ENCODE data around the gene PHLDB2.

Gene PHLDB2

DNA sequence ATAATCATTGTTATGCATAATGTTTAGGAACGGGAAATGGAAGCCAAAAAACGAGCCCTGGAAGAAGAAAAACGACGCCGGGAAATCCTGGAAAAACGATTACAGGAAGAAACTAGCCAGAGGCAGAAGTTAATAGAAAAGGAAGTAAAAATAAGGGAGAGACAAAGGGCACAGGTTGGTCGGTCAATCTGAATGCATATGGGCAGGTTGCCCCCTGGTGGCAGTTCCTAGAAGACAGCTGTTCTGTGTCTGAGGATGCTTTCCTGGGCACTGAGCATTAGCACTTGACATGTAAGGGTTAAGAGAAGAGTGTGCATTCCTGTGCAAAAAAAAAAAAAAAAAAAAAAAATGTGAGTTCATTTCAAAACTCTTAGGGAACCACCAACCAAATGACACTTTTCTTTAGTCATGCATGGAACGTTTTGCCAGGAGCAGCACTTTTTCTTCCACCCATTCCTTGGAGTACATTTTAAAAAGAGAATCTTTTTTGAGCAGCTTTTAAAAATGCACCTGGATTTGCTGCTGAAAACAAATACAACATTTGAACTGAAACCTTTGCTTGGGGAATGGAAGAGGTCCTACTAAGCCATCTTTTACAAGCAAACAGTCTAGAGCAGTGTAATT is 108.7 kb downstream of the PHLDB2 start:
- peak; percentile 74 for DNase-seq

DNA sequence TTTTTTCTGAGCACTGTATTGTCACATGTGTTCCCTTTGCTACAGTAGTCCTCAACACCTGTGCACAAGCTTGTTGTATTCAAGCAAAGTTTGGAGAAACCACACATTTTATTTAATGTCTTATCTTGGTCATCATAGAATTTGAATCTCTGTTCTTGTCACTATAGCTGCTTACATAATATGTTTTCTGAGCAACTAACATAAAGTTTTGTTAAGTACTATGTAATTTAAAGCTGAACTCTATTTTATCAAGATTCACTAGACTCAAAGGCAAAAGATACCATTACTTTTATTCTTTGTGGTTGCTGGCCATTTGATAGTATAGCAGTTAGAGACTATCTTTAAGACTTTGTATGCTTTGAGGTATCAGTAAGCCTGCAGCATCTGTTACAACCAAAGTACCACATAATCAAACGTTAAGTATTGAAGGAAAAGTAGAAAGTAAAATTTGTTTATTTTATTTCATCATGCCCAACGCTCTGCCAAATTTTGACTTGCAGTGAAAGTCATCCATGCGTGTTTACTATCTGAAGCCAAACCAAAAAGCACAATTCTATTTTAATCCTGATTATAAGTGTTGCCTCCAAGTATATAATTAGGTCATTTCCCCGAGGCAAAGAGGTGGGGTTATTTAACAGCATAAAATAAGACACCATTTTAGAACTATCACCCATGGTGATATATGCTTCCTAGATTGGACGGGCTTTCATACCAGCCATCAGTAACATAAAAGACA is 109.4 kb downstream of the PHLDB2 start:
- no peak for DNase-seq

DNA sequence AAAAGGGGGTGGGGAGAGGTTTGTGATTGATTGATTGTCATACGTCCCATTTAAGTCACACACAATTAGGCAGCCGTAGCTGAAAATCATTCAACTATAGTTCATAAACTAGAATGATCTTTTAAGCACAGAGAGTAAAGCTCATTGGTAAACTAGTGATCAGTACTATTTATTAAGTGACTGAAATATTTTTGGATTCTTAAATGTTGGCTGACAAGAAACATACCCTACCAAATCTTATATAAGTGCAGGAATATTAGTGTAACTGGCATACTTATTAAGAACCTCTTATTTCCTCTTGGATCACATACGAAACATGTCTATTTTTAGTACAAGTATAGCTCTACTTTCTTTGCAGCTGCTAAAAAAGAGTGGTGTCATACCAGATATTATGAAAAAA is 111.3 kb downstream of the PHLDB2 start:
- DNase-seq = no peak

DNA sequence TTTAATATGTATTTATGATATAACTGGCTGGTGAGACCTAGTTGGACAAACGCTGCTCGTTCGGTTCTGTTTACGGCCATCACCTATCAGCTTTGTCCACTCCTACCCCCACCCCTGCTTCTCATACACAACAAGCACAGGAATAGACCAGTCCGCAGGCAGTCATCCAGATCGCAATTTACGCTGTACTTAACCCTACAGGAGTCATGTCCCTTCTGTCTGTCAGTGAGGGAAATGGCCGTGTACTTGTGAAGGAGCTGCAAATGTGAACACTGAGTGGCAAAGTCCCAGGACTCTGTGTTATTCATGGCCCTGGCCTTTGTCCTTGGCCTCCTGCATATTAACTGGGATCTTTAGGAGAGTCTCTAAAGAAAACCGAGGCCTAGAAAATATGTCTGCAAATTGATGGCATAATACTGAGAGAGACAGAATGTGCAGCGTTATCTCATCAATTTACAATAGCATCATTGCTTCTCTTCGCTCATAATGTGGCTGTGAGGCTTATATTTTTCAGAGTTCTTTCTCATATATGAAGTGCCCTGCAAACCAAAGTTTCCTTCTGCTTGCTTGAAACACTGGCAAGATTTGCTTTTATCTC is 112.6 kb downstream of the PHLDB2 start:
- DNase-seq = no peak

DNA sequence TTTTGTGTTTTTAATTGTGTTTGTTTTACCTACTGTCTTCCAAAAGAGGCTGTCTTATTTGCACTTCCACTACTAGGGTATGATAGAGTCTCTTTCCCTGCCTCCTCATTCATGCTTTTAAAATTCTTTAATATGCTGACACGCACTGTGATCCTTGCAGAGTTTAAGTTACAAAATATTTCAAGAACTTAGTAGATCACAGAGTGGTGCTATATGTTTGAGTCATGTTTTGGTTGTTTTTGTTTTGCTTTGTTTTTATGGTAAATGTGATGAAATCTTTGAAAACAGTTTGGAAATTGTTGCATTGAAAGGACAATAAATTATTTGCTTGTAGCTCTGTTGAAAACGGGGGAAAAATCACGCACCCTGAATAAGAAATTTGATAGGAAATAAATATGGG is 113.8 kb downstream of the PHLDB2 start:
- no peak for DNase-seq

DNA sequence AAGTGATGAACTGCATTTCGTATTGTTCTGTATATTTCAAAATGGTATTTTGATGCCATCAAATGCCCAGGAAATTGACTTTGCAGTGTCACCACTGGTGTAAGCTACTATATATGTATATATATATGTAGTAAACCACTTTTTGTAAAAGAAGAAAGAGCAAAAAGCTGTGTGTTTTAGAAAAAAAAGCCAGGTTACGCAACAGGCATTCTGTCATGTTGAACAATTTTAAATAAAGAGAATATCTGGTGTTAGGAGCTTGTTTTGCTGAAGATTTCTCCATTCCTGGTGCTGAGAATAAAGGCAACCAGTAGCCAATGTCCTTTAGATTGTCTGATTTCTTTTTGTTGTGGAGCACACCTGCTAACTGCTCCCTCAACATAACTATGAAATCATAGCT is 116.1 kb downstream of the PHLDB2 start:
- no peak for DNase-seq

DNA sequence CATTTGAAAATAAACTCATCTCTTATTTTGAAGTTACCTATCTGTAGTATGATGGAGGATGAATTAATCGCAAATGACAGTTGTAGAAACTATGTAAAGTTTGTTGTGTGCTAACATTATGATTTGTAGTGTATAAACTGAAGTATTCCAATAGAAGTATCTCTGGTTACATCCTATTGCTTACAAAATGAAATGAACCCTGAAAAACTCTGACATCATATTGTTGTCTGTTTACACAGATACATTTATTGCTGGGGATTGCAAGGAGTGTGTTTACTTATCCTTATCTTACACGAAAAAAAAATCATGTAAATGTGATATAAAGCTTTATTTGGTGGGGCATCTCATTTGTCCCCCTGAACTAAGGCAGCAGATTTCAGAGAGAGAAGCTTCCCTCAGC is 117.2 kb downstream of the PHLDB2 start:
- no peak for DNase-seq

DNA sequence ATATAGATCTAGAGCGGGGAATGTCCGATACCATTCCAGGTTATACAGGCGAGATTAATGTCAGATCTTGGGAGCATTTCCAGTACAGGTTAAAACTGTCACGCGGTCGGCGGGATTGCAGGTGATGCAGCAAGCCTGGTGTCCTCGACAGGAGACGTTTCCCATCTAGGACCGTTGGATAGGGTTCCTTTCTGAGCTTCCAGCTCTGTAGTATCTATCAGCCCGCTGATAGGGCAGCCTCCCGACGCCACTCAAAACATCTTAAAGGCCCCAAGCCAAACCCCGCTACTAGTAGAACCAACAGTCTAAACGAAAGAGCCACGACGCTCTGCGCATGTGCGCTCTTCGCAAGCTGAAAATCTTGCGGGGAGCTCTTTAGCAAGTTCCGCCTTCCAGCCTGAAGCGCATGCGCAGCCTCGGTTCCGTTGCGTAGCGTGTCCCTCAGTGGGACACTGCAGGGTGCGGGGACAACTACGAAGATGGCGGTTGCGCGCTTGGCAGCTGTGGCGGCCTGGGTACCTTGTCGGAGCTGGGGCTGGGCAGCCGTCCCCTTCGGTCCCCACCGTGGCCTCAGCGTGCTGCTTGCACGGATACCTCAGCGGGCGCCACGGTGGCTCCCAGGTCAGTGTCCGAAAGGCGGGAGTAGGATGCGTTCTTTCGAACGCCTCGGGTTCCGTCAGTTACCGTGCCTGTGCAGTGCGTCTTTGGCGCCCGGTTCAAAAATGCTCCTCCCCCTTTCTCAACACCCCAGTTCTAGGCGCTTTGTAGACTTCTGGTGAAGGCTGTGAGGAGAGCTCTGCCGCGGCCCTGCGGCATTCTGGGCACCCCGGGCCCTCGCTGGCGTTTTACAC is 119.7 kb downstream of the PHLDB2 start, which contains the start of gene ABHD10:
TSS of gene ABHD10 (plus strand) at position 444 of the 851 bp plus-strand sequence. CDS start at position 480, 36 bp downstream.
- DNase-seq = peak; percentile 98

DNA sequence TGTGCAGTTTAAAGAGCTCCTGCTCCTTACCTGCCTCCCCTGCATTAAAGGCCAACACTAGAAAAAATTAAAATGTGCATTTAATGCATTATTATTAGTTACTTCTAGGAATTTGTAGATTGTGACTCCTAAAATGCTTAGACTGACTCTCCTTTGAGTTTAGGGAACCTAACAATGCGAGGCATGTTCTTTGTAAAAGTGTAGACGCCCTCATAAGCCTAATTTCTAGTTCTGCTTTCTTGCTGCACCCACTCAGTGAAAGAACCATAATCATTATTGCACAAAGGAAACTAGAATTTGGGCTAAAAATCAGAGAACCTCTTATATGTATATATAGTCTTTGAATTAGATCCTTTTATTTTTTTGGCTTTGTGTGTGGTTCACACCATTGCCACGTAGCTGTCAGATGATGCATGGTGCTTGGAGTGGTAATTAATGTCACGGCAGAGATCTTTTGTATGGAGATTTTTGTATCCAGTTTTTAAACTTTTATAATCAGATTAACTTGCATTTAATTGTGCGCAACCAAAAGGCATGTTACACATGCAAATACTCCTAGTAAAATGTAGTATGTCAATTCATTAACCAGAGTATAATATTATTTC is 120.5 kb downstream of the PHLDB2 start:
- peak; percentile 23 for DNase-seq

DNA sequence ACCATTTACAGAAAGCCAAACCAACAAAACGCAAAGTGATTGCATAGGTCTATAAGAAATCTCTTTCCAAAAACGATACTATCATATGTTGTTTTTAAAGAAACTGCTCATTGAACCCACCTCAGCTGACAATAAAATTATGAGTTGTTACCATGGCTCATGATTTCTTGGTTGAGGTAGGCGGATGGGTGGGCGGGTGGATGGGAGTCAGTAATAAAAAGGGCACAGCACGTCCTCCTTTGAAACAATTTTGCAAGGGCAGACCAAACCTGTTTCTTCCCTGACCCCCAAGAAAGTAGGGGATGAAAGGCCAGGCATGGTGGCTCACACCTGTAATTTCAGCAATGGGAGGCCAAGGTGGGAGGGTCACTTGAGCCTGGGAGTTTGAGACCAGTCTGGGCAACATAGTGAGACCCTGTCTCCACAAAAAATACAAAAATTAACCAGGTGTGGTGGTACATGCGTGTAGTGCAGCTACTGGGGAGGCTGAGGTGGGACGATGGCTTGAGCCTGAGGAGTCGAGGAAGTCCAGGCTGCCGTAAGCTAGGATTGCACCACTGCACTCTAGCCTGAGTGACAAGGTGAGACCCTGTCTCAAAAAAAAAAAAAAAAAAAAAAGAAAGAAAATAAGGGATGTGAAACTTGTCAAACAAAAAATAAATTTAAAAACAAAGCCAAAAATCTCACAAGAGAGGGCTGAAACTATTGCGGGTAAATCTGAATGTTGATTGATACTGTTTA is 121.8 kb downstream of the PHLDB2 start:
- no peak for DNase-seq

DNA sequence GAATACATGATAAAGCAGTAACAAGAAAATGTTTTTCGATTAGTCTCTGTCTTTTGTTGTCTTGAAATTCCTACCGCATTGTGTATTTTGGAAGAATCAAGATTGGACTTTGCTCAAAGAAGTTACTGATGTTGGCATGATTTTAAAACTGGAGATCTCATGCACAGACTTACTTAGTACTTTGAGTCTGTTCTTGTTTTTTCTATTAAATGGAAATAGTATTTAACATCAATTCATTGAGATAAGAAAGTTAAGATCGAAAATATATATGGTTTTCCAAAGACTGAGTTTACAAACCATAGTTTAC is 122.3 kb downstream of the PHLDB2 start:
- no peak for DNase-seq

DNA sequence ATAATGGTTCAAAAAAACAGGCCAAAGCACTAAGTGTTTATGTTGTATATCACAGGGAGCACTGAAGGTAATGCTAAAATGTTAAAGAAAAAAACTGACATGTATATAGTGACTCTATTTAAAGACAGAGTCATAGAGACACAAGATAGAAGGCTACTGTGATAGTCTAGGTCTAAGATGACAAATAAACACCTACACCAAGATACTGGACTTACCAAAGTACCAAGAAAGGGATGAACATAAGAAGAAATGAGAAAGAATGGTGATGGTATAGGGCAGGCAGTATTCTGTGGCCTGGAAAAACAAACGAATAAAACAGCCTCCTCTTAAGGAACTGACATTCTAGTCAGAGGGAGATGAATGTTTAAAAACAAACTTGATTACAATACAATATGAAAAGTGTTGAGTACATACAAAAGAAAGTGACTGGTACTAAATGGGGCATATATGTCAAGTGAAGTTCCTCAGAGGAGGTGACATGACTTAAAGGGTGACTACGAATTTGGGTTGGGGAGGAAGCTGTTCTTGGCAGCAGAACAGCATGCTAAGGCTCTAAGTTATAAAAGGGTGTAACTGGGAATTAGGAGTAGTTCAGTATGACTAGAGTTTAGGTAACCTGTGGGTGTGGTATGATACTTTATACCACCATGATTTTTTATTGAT is 125.7 kb downstream of the PHLDB2 start:
- DNase-seq = no peak

DNA sequence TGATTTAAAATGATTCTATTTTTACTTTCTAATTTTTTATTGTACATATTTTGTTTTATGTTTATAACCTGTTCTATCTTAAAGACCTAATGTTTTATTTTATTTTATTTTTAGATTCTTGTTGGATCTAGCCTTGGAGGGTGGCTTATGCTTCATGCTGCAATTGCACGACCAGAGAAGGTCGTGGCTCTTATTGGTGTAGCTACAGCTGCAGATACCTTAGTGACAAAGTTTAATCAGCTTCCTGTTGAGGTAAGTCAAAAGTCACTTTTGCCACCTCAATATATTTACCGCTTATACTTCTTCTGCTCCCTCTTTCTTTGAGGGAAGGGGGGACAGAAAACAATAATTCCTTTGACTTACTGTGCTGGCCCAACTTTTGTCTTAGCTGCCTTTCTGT is 127.7 kb downstream of the PHLDB2 start:
- no peak for DNase-seq

DNA sequence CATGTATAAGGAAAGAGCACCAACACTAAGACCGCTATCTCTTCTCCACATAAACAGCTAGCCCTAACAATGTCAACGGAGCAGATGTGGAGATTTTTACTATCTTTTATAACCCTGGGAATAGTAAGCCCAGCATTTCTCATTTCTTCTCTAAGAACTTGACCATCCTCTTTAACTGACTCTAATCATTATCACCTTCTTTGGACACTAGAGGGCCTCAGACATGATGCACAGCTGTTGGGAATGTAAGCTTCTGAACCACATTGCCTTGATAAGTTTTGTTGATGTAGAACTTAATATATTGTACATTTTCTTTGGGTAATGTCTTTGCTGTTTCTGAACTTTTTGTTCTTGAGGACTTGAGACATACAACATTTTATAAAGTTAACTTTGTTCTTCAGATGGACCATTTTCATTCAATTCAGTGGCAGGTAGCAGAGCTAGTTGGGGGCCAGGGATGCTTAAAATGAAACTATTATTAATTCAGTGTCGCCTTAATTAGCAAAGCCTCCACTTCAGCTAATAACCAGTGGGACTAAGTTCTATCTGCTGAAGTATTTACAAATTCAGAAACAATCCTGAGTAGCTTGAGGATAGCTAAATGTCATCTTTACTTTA is 130.1 kb downstream of the PHLDB2 start:
- DNase-seq = peak; percentile 63

DNA sequence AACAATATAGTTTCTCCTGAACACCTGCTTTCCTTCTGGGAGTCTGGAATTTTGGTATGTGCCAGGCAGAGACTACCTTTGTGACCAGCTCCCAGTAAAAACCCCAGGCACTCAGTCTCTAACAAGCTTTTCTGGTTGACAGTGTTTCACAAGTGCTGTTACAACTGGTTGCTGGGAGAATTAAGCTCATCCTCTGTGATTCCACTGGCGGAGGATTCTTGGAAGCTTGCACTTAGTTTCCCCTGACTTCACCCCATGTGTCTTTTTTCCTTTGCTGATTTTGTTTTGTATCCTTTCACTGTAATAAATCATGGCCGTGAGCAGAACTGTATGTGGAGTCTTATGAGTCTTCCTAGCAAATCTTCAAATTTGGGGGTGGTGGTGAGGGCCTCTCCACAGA is 134.0 kb downstream of the PHLDB2 start:
- no peak for DNase-seq

DNA sequence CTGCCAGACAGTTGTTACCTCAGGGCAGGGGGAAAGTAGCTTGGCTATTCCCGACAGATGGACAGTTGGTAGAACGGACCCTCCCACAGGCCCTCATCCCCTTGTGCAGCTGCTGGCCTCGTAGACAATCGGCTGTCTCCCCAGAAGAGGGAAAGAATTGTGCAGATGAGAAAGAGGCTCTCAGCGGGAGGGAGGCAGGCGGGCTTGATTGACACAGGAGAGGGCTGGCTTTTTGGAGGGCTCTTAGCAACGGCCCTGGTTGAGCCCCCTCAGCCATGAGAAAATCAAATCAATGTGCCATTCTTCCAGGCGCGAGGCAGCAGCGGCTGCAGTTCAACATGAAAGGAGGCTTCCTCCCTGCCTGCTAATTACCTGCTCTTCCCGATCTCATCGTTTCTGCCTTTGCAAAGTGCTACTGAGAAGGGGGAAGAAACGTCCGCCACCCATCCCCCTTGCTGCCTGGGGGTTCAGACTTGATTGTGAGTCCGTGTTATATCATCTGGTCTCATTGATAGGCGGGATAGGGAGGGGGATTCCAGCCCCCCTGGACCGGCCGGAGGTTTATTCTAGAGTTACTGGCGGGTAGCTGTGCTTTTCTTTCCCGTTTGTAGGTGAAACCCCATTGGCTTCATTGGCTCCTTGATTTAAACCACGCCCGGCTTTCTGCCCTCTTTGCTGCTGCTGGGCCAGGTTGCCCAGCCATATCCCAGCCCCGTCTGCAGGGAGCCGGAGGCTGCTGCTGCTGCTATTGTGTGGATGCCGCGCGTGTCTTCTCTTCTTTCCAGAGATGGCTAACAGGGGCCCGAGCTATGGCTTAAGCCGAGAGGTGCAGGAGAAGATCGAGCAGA is 139.8 kb downstream of the PHLDB2 start, which contains the start of gene TAGLN3:
TSS of gene TAGLN3 (plus strand) at position 287 of the 848 bp plus-strand sequence. CDS start at position 788, 501 bp downstream.
- DNase-seq = peak; percentile 20

DNA sequence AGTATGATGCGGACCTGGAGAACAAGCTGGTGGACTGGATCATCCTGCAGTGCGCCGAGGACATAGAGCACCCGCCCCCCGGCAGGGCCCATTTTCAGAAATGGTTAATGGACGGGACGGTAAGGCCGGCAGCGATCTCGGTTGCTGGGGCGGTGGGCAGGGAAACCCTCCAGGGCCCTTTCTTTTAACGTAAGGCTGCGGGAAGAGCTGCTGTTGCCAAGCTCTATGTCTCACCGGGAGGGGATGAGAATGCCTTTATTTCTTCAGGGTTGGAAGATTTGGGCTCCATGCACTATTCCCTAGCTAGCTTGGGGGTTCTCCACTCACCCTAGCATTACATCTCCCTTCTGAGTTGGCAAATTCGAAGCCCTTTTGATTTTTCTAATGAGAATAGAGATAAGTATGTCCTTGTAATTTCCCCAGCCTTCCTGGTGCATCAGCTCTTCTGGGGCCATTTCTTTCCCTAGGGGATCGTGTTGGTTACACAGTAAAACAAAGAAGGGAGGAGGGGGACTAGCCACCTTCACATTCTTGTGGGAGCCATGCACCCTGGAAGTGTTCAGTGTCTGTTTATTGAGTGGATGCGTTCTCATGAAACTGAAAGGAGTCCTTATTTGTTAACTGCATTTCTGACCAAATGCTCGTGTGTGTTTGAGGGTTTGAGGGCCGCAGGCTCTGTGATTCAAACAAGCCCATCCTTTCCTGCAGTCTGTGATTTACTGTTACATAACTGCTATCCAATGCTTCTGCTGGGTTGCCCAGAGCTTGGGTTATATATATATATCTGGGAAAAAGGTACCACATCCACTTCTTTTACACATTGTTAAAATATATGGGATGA is 140.6 kb downstream of the PHLDB2 start:
- DNase-seq = peak; percentile 4

DNA sequence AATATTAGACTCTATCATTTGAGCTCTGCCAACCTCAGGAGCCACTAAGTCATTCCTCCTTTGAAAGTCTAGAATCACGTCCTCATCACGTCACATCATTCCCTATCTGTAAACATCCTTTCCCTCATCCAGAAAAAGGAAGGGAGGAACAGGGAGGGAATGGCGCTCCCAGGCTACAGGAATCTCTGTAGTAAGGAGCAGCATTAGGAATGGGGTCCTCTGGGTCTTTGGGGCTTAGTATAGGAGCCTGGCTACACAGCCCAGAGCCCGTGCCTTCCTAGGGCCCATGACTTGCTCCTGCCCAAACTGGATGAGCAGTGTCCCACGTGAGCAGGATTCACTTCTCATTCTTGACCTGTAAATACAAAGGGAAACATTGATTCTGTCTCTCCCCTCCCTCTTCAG is 141.3 kb downstream of the PHLDB2 start:
- DNase-seq = no peak

DNA sequence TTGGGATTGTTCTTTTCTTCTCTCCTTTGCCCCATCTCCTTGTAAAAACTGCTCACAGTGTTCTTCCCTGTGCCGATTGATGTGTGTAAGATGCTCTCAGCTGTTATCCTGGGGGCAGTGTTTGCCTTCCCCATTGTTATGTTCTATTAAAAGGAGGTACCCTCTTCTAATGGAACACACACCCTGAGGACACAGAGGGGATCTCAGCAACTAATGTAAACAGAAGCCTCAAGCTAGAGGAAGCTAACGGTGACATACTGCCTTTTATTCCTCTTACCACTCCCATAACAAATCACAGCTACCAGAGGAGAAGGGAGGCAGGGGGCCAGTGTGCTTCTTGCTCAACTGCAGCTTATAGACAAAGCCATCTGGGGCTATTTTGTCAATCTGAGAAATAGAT is 141.9 kb downstream of the PHLDB2 start:
- DNase-seq = peak; percentile 8
